Nephron progenitor cell (in vitro differentiated cells): Measurements from ENCODE around the gene HOXA11.

Experiments
- DNase-seq: peaks from one replicate; pipeline ENCODE4 v3.0.0; 2021
- H3K27ac Mint-ChIP-seq: 2 replicates; pipeline ENCODE4 v1.8.0; 2021; ENCODE audit warnings: mild to moderate bottlenecking, moderate library complexity, mixed read lengths
- H3K27me3 Mint-ChIP-seq: 2 replicates; pipeline ENCODE4 v1.8.0; 2021; ENCODE audit warnings: mild to moderate bottlenecking, low read depth, mixed read lengths; ENCODE audit not compliant: poor library complexity
- H3K36me3 Mint-ChIP-seq: 2 replicates; pipeline ENCODE4 v1.8.0; 2021; ENCODE audit warnings: low read depth, mixed read lengths
- H3K4me1 Mint-ChIP-seq: 2 replicates; pipeline ENCODE4 v1.8.0; 2021; ENCODE audit warnings: mixed read lengths
- H3K4me3 Mint-ChIP-seq: 2 replicates; pipeline ENCODE4 v1.8.0; 2021; ENCODE audit warnings: mild to moderate bottlenecking, moderate library complexity, mixed read lengths
- H3K9me3 Mint-ChIP-seq: 2 replicates; pipeline ENCODE4 v1.8.0; 2021; ENCODE audit warnings: mild to moderate bottlenecking, moderate library complexity, mixed read lengths
- TF ChIP-seq, protein P1 (sequence below): fragments of 200-600 bp; sonication (generic); IDR thresholded peaks from 2 replicates; pipeline ENCODE4 v1.5.0; 2021; ENCODE audit warnings: antibody characterized with exemption

Gene HOXA11

DNA sequence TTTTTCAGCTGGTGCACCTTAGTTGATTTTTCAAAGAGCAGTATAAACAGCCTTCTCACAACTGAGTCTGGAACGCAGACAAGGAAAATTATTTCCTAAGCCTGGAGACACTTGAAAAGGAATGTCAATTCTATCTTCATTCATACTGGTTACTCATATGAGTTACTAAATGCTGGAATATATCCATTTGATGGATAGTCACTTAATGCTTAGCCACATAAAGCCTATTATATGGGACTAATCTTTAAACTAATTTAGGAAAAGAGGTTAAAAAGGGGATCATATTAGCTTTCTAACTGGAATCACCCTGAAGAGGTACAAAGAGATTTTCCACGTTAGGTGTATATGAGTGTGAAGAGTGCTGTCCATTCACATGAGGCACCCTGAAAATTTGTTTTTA is 52.8 kb downstream of the HOXA11 start:
- H3K4me1 Mint-ChIP-seq: peaks cover 86% of the 10 kb centered on the region
- TF ChIP-seq, protein P1, sequence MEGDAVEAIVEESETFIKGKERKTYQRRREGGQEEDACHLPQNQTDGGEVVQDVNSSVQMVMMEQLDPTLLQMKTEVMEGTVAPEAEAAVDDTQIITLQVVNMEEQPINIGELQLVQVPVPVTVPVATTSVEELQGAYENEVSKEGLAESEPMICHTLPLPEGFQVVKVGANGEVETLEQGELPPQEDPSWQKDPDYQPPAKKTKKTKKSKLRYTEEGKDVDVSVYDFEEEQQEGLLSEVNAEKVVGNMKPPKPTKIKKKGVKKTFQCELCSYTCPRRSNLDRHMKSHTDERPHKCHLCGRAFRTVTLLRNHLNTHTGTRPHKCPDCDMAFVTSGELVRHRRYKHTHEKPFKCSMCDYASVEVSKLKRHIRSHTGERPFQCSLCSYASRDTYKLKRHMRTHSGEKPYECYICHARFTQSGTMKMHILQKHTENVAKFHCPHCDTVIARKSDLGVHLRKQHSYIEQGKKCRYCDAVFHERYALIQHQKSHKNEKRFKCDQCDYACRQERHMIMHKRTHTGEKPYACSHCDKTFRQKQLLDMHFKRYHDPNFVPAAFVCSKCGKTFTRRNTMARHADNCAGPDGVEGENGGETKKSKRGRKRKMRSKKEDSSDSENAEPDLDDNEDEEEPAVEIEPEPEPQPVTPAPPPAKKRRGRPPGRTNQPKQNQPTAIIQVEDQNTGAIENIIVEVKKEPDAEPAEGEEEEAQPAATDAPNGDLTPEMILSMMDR: no peak
- no peaks in the 10 kb centered on the region for H3K9me3 Mint-ChIP-seq
- no peaks in the 10 kb centered on the region for H3K27me3 Mint-ChIP-seq
- H3K27ac Mint-ChIP-seq: peak overlapping the region; percentile 96
- H3K36me3 Mint-ChIP-seq: peaks cover 42% of the 10 kb centered on the region
- no peak for DNase-seq
- peak overlapping the region; percentile 97 for H3K4me3 Mint-ChIP-seq

DNA sequence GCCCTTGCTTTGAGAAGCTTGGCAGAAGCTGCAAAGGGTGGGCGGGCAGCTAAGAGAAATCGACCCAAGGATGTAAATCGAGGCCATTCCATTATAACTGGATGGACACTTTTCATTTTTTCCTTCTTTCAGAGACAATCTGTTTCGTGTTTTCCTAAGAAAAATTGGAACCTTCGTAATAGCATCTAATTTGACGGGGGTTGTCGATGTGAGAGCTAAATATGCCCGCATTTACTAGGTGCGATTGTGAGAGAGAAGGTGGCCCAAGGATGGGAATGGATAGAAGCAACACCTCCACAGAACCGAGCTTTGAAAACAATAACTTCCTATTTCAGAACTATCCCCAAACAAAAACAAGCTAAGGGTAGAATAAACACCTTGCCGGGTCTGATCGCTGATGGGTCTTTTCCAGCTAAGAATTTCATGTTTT is 53.6 kb downstream of the HOXA11 start:
- H3K4me3 Mint-ChIP-seq: peak overlapping the region; percentile 97
- TF ChIP-seq, protein P1: no peak
- H3K9me3 Mint-ChIP-seq: no peaks in the 10 kb centered on the region

More for the DNA sequence above, 53.6 kb downstream of the HOXA11 start:
- Mint-ChIP-seq H3K36me3 (peaks cover 44% of the 10 kb centered on the region), H3K27me3 (no peaks in the 10 kb centered on the region), H3K4me1 (peaks cover 86% of the 10 kb centered on the region), H3K27ac (peak overlapping the region; percentile 96)
- DNase-seq: no peak
